Measurements from ENCODE around the gene AVPR1B.

Gene AVPR1B

GRCh38 chr1:206087091-206087490 is 30.1 kb downstream of the AVPR1B start:
- TF ChIP-seq CTCF (IDR thresholded peaks at IDR 0.05; ENCODE audit: low read depth, low read length, missing control alignments): no peak
- DNase-seq: no peak
- H3K4me3 ChIP-seq (ENCODE audit: low read depth, low read length): no peak overlapping the region
- no peak overlapping the region for H3K27ac ChIP-seq
- H3K36me3 ChIP-seq (replicated peaks): no peaks in the 10 kb centered on the region
- in situ Hi-C loops (cut with HindIII; ENCODE audit: low pct_ligation_motif_present, low sequenced_read_pairs): no loop called here
- peaks cover 9% of the 10 kb centered on the region for H3K27me3 ChIP-seq (replicated peaks)

GRCh38 chr1:206083750-206084149 is 33.4 kb downstream of the AVPR1B start:
- Histone ChIP-seq H3K4me3 (ENCODE audit: low read depth, low read length) (no peak overlapping the region), H3K27me3 (replicated peaks) (peaks cover 9% of the 10 kb centered on the region), H3K36me3 (replicated peaks) (no peaks in the 10 kb centered on the region), H3K27ac (no peak overlapping the region)
- in situ Hi-C loops (cut with HindIII; ENCODE audit: low pct_ligation_motif_present, low sequenced_read_pairs): no loop called here
- DNase-seq: no peak
- no peak for TF ChIP-seq CTCF (IDR thresholded peaks at IDR 0.05; ENCODE audit: low read depth, low read length, missing control alignments)

- DNase-seq: no peak
- Histone ChIP-seq H3K36me3 (replicated peaks) (no peaks in the 10 kb centered on the region), H3K27me3 (replicated peaks) (peaks cover 9% of the 10 kb centered on the region), H3K4me3 (ENCODE audit: low read depth, low read length) (no peak overlapping the region), H3K27ac (no peak overlapping the region)
- TF ChIP-seq CTCF (IDR thresholded peaks at IDR 0.05; ENCODE audit: low read depth, low read length, missing control alignments): no peak
- in situ Hi-C loops (cut with HindIII; ENCODE audit: low pct_ligation_motif_present, low sequenced_read_pairs): no loop called here
These were observed 34.1 kb downstream of the AVPR1B start for GRCh38 chr1:206082831-206083695.

- Histone ChIP-seq H3K36me3 (replicated peaks) (no peaks in the 10 kb centered on the region), H3K4me3 (ENCODE audit: low read depth, low read length) (no peak overlapping the region), H3K27ac (no peak overlapping the region), H3K27me3 (replicated peaks) (peaks cover 4% of the 10 kb centered on the region)
- TF ChIP-seq CTCF (IDR thresholded peaks at IDR 0.05; ENCODE audit: low read depth, low read length, missing control alignments): no peak
- no peak for DNase-seq
- in situ Hi-C loops (cut with HindIII; ENCODE audit: low pct_ligation_motif_present, low sequenced_read_pairs): no loop called here
These were observed 35.3 kb downstream of the AVPR1B start for GRCh38 chr1:206081856-206082255.

- Histone ChIP-seq H3K36me3 (replicated peaks) (no peaks in the 10 kb centered on the region), H3K27ac (no peak overlapping the region), H3K27me3 (replicated peaks) (peaks cover 4% of the 10 kb centered on the region), H3K4me3 (ENCODE audit: low read depth, low read length) (no peak overlapping the region)
- DNase-seq: no peak
- TF ChIP-seq CTCF (IDR thresholded peaks at IDR 0.05; ENCODE audit: low read depth, low read length, missing control alignments): no peak
- in situ Hi-C loops (cut with HindIII; ENCODE audit: low pct_ligation_motif_present, low sequenced_read_pairs): no loop called here
These were observed 37.0 kb downstream of the AVPR1B start for GRCh38 chr1:206080026-206080820.

Measured in brain microvascular endothelial cell (primary cell).